NT2/D1 (cell line): ENCODE data around the gene TEAD3.

Experiments used
- SUZ12 ChIP-seq: IDR thresholded peaks from 2 replicates; pipeline ENCODE4 v1.6.1; 2011; ENCODE audit not compliant: insufficient read length, insufficient read depth; ENCODE audit errors: extremely low read depth
- YY1 ChIP-seq: IDR thresholded peaks from 2 replicates; pipeline ENCODE4 v1.6.1; 2011; ENCODE audit not compliant: insufficient read length, insufficient read depth
- ZNF274 ChIP-seq: IDR thresholded peaks from 2 replicates; pipeline ENCODE4 v1.6.1; 2011; ENCODE audit warnings: mild to moderate bottlenecking, low read depth, low read length

- TF ChIP-seq YY1 (no peak), SUZ12 (no peak), ZNF274 (no peak)
These were observed 17.7 kb upstream of the TEAD3 start for GRCh38 chr6:35514587-35514986.
